Tibial nerve (tissue), 4 donors: Measurements from ENCODE around the gene ITGB6. TPM values are rescaled to one million over a fixed set of nuclear protein-coding genes. Genes with fewer than 3 reads are reported as not detected.

Experiments used
- DNase-seq, 2 donors: peaks; one replicate each; pipeline ENCODE4 v3.0.0-alpha.2; 2019; ENCODE audit warnings: low spot score in 2 of 2
- H3K27ac ChIP-seq, 4 donors: fragments of 200-600 bp; sonication (generic) in 3 of 4; one replicate each; pipeline ENCODE4 v1.5.1; 2017 to 2019; ENCODE audit warnings: mild to moderate bottlenecking in 1 of 4
- H3K27me3 ChIP-seq, 2 donors: fragments of 200-600 bp; sonication (generic) in 1 of 2; one replicate each; pipeline versions ENCODE4 v1.5.1 to v1.6.0; 2017 to 2019
- H3K36me3 ChIP-seq, 3 donors: fragments of 200-600 bp; sonication (generic); one replicate each; pipeline ENCODE4 v1.5.1; 2018 to 2019
- H3K4me1 ChIP-seq, 4 donors: fragments of 200-600 bp; sonication (generic) in 3 of 4; one replicate each; pipeline ENCODE4 v1.5.1; 2017 to 2019
- H3K4me3 ChIP-seq, 4 donors: fragments of 200-600 bp; sonication (generic) in 3 of 4; one replicate each; pipeline ENCODE4 v1.5.1; 2017 to 2019; ENCODE audit warnings: mild to moderate bottlenecking in 1 of 4, moderate library complexity in 1 of 4
- H3K9me3 ChIP-seq, 4 donors: fragments of 200-600 bp; sonication (generic) in 3 of 4; one replicate each; pipeline ENCODE4 v1.5.1; 2017 to 2019
- EP300 ChIP-seq, 2 donors: sonication (generic); formaldehyde crosslinking; IDR thresholded peaks; one replicate each; pipeline ENCODE4 v1.6.1; 2017; ENCODE audit warnings: antibody characterized with exemption in 2 of 2, mild to moderate bottlenecking in 1 of 2
- POLR2A ChIP-seq, 2 donors: fragments of 450-650 bp; IDR thresholded peaks; one replicate each; pipeline ENCODE4 v1.6.1; 2017; ENCODE audit warnings: antibody characterized with exemption in 2 of 2, mild to moderate bottlenecking in 2 of 2, moderate library complexity in 2 of 2
- WGBS, 2 donors: methylation state at CpG; one replicate each; pipeline ENCODE4 v1.1.5; 2018; 5-methylcytosine and 5-hydroxymethylcytosine counted together
- total RNA-seq, 4 donors: library from RNA; depleted of rRNA; stranded (reverse); fragments of >200 nt; gene quantifications; one replicate each; pipeline ENCODE4 v1.1.0, GENCODE V29; 2016
- TF ChIP-seq, protein P1 (sequence below), 5 experiments: fragments of 200-600 bp in 3 of 5; fragments of 450-650 bp in 2 of 5; sonication (generic) in 3 of 5; IDR thresholded peaks; one replicate each; pipeline ENCODE4 v1.5.1; 2016 to 2019; ENCODE audit warnings: antibody characterized with exemption in 5 of 5, mild to moderate bottlenecking in 3 of 5, moderate library complexity in 2 of 5

The ITGB6 gene
- total RNA-seq, 4 donors from 2014 or later, result not detected

DNA sequence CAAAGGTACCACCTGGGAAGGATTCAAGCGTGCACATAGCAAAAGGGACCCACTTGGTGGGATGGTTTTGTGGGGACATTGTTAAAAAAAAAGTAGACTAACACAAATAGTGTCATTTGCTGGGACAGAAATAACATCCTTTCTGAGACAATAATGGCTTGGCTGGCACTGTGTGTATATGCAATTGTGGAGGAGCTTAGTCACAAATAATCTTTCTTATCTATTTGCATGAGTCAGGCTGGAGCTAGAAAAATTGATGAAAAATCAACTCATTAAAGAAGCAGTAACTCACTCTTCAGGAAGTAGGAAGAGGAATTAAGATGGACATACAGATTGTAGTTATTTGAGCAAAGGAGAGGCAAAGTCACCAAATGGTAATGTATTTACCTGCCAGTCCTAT, 29.5 kb upstream of the ITGB6 start:
- H3K36me3 ChIP-seq, result no peaks in the 10 kb centered on the region
- peaks cover 0 to 8% (median 0%) of the 10 kb centered on the region in 4 donors for H3K4me1 ChIP-seq
- DNase-seq, result no peak
- 86 to 93% methylated on average over 1 of the region's 1 CpG for WGBS, 2 donors
- H3K9me3 ChIP-seq, result no peaks in the 10 kb centered on the region
- H3K27ac ChIP-seq, result no peak overlapping the region
- no peak overlapping the region for H3K4me3 ChIP-seq
- no peaks in the 10 kb centered on the region for H3K27me3 ChIP-seq
- TF ChIP-seq EP300 (IDR thresholded peaks at IDR 0.05) (no peak), POLR2A (IDR thresholded peaks at IDR 0.05) (no peak)
- TF ChIP-seq, protein P1, sequence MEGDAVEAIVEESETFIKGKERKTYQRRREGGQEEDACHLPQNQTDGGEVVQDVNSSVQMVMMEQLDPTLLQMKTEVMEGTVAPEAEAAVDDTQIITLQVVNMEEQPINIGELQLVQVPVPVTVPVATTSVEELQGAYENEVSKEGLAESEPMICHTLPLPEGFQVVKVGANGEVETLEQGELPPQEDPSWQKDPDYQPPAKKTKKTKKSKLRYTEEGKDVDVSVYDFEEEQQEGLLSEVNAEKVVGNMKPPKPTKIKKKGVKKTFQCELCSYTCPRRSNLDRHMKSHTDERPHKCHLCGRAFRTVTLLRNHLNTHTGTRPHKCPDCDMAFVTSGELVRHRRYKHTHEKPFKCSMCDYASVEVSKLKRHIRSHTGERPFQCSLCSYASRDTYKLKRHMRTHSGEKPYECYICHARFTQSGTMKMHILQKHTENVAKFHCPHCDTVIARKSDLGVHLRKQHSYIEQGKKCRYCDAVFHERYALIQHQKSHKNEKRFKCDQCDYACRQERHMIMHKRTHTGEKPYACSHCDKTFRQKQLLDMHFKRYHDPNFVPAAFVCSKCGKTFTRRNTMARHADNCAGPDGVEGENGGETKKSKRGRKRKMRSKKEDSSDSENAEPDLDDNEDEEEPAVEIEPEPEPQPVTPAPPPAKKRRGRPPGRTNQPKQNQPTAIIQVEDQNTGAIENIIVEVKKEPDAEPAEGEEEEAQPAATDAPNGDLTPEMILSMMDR (IDR thresholded peaks at IDR 0.05), result no peak

DNA sequence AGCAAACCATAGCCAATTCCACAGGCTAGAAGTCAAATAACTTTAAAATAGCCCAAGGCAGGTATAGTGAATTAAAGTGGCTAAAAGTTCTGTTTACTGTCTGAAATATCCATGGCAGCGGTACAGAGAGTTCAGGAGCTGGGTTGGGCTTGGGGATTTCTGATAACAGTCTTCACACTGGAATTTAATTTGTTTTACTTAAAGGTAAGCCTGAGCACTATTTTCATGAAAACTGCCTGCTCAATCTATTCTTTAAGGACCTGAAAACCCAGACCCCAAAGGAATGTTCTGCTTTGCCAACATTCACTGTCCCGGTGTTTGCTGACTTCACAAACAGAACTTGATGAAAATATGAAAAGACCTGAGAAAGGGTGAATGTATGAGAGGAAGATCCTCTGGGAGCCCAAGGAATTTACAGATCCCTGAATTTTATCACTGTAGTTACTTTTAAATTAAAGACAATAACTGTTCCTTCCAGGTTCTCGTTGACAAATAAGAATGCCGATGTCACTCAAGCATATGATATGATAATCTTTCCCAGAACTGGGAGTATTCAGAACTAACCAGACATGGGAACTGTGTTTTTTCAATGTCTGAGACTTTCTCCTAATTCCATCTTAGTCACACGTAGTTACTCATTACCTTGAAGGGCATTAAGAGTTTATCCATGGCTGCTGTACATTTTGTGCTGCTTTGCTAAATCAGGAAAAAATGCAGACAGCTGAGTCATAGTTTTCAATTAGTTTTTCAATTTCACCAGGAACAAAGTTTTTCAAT, 28.3 kb upstream of the ITGB6 start:
- peaks cover 0 to 14% (median 0%) of the 10 kb centered on the region in 4 donors for H3K4me1 ChIP-seq
- H3K27me3 ChIP-seq, result no peaks in the 10 kb centered on the region
- H3K36me3 ChIP-seq, result no peaks in the 10 kb centered on the region
- no peak for DNase-seq
- H3K9me3 ChIP-seq, result no peaks in the 10 kb centered on the region
- 68 to 70% methylated on average over 5 of the region's 5 CpGs for WGBS, 2 donors
- TF ChIP-seq, protein P1 (IDR thresholded peaks at IDR 0.05), result no peak
- no peak for TF ChIP-seq EP300 (IDR thresholded peaks at IDR 0.05)
- TF ChIP-seq POLR2A (IDR thresholded peaks at IDR 0.05), result no peak
- no peak overlapping the region for H3K27ac ChIP-seq
- no peak overlapping the region for H3K4me3 ChIP-seq

DNA sequence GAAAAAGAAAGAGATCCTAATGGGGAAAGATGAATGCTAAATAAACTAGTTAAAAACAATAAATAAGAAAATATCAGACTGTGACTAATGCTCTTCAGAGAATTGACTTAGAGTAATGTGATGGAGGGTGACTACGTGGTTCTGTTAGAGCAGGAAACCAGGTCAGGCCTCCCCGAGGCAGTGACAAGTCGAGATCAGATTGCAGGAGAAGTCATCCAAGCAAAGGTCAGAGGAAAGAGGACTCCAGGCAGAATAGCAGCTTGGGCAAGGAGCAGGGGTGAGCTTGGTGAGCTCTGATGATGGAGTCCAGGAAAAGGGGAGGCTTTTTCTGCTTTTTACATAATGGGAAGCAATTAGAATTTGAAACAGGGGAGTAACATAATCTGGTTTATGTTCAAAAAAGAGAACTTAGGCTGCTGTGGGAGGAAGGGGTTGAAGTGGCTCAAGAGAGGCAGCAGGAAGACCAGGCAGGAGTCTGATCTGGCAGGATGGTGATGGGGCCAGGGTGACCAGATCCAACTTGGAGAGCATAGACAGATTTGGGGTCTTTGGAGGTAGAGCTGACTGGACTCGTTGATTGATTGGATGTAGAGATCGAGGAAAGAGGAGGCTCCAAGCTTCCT, 27.3 kb upstream of the ITGB6 start:
- TF ChIP-seq POLR2A (IDR thresholded peaks at IDR 0.05) (no peak), EP300 (IDR thresholded peaks at IDR 0.05) (no peak)
- TF ChIP-seq, protein P1 (IDR thresholded peaks at IDR 0.05), result no peak
- no peaks in the 10 kb centered on the region for H3K9me3 ChIP-seq
- H3K27me3 ChIP-seq, result no peaks in the 10 kb centered on the region
- no peaks in the 10 kb centered on the region for H3K36me3 ChIP-seq
- no peak overlapping the region for H3K27ac ChIP-seq
- H3K4me3 ChIP-seq, result no peak overlapping the region
- DNase-seq, result no peak
- WGBS, 2 donors, result 65 to 70% methylated on average over 5 of the region's 5 CpGs
- H3K4me1 ChIP-seq, result peaks cover 0 to 14% (median 0%) of the 10 kb centered on the region in 4 donors

DNA sequence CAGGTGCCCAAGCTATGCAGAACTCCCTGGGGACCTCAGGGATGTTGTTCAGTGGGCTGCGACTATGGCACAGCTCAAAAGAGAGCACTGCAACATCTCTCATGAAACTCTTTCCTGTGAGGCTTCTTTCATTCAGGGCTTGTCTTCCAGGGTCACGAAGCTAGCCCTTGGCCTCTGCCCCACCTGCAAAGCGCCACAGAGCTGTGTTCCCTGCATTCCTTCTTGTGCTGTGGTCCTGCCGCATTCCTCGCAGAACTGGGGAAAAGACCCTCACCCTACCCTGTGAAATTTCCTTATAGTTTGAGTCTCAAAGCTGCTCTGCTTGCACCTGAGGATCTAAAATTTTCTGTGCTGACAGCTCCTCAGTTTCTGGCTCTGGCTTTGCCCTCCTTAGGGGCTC, 26.3 kb upstream of the ITGB6 start:
- Histone ChIP-seq H3K36me3 (no peaks in the 10 kb centered on the region), H3K9me3 (no peaks in the 10 kb centered on the region), H3K4me1 (peaks cover 0 to 22% (median 6%) of the 10 kb centered on the region in 4 donors), H3K27me3 (no peaks in the 10 kb centered on the region), H3K4me3 (no peak overlapping the region), H3K27ac (no peak overlapping the region)
- WGBS, 2 donors, result 76% methylated on average over 5 of the region's 5 CpGs
- DNase-seq, result no peak
- no peak for TF ChIP-seq POLR2A (IDR thresholded peaks at IDR 0.05)
- TF ChIP-seq, protein P1 (IDR thresholded peaks at IDR 0.05), result no peak

DNA sequence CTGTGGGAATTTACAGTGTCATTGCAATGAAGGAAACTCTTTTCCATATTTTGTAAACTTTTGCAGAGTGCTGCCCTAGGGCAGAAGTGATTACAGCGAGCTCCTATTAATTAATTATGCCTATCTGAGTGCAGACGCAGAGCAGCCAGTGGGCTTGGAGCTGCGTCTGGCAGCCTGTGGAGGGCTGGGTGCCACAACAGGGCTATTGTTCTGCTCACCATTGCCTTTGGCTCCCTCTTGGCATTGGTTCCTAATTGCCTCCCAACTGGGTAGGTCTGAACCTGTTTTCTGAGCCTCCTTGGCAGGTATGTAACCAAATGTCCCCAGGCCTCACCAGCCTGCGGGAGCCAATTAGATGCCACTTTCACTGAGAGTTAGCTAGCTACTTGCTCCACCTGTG, 25.6 kb upstream of the ITGB6 start:
- TF ChIP-seq EP300 (IDR thresholded peaks at IDR 0.05) (no peak), POLR2A (IDR thresholded peaks at IDR 0.05) (no peak)
- TF ChIP-seq, protein P1 (IDR thresholded peaks at IDR 0.05), result no peak
- DNase-seq, result no peak
- H3K9me3 ChIP-seq, result no peaks in the 10 kb centered on the region
- no peaks in the 10 kb centered on the region for H3K27me3 ChIP-seq
- 64 to 67% methylated on average over 4 of the region's 4 CpGs for WGBS, 2 donors
- H3K4me3 ChIP-seq, result no peak overlapping the region
- H3K27ac ChIP-seq, result no peak overlapping the region
- peaks cover 0 to 28% (median 11%) of the 10 kb centered on the region in 4 donors for H3K4me1 ChIP-seq
- H3K36me3 ChIP-seq, result no peaks in the 10 kb centered on the region
